ENCODE measurements around the gene POLR2E. TPM values are rescaled to one million over a fixed set of nuclear protein-coding genes. Genes with fewer than 3 reads are reported as not detected.
"Not testable (repeated sequence)": the region's sequence is repeated elsewhere in the genome, so short reads cannot be mapped to it uniquely, and the experiment has no call there.

POLR2E gene
- polyA plus RNA-seq, 4 donors, result 139 to 183 (median 154) TPM

DNA sequence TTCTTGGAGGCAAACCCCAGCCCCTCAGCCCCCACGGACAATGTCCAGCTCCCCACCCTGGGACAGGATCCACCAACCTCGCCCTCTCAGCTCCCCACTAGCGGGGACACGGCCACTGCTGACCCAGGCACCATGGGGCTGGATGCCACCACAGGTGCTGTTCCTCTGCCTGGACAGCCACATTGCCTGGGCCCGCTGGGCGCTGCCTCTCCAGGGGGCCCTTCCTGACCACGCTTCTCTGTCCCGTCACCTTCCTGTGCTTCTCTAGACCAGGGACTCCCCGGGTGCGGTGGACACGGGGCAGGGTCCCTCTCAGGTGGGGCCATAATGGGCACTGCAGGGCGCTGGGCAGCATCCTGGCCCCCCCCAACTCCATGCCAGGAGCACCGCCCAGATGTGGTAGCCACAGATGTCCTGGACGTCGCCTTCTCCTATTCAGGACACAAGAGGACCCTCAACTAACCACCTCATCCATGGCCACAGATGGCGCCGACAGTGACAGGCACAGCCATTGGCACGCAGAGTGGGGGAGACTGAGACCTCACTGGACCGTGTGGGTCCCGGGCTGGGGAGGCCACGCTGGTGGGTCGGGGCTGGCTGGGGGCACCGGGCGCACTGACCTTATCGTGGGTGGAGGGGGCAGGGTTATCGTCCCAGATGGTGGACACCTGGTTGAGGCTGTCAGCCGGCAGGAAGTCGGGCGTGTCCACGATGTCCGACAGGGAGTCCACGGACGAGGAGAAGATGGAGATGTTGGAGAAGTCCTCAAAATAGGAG lies 32.0 kb upstream of the POLR2E start:
- no peak for DNase-seq (ENCODE audit: low read depth in 4 of 4, low spot score in 2 of 4)

DNA sequence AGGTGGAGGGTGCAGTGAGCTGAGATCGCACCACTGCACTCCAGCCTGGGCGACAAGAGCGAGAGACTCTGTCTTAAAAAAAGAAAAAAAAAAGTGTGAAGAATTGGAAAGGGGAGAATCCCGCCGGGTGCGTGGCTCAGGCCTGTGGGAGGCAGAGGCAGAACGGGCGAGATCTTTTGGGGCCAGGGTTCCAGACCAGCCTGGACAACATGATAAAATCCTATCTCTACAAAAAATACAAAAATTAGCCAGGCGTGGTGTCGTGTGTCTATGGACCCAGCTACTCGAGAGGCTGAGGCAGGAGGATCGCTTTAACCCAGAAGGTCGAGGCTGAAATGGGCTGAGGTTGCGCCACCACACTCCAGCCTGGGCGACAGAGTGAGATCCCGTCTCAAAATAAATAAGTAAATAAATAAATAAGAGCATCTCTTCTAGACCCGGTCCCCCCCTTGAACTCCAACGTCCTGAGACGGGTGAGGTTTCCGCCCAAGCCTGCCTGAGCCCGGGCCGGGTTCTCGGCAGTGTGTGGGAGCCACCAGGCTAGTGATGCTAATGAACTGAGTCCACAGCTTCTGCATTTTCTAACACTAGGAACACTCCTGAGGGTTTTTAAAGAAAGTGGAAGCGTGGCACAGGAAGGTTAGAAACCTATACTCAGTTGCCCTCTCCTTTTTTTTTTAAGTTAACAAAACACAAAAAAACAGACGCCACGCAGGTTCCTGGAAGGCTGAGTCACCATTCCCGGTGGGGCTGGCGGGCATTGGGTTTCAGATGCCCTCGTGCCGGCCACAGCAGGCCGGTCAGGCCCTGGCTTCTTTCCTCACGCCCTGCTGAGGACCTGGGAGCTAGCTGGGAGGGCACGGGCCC lies 30.7 kb upstream of the POLR2E start:
- DNase-seq (ENCODE audit: low read depth in 4 of 4, low spot score in 2 of 4), result no peak

DNA sequence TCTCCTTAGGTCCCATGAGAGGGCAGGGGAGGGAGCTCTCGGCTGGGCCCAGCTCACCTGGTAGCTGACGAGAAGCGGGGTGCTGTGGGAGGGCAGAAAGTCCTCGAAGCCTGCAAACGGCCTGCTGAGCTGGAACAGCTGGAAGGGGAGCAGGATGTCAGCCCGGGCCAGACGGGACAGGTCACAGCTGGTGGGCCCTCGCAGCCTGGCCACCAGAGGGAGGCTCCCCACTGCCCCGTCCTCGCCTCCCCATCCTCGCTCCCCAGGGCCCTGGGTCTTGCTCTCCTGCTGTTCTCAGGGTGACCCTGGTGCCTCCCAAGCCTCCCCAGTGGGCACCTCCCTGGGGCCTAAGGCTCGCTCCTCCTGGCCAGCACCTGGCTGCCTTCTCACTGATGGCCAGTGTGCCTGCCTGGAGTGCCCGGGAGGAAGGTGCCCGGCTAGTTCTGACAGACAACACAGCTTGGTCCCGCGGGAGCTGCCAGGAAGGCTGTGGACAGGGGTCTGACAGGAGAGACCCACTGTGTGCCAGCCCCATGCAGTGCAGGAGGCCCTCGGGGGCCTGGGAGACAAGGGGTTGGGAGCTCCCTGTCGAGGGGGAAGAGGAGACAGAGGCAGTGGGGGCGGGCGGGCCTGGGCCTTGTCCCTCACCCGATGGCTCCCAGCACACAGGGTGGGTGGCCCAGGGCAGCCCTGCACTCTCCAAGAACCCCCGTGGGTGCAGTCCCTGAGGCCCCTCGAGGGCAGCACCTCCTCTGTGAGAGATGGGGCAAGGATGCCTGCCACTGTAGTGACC lies 28.9 kb upstream of the POLR2E start:
- DNase-seq (ENCODE audit: low read depth in 4 of 4, low spot score in 2 of 4), result no peak

DNA sequence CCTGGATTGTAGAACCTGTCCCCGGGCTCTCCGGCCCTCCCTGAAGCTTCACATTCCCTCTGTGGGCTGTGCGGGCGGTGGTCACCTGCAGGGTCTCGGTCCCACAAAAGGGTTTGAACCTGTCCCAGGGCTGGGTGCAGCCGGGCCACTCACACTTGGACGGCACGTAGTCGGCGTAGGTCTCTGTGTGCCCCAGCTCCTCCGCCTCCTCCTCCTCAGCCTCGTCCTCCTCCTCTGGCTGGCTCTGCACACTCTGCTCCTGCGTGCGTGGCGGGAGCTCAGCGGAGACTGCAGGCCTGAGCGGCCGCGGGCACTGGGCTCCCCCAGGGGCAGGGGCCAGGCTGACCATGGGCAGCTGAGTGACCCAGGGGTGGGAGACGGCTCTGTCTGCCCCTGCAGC lies 28.2 kb upstream of the POLR2E start:
- no peak for DNase-seq (ENCODE audit: low read depth in 4 of 4, low spot score in 2 of 4)

DNA sequence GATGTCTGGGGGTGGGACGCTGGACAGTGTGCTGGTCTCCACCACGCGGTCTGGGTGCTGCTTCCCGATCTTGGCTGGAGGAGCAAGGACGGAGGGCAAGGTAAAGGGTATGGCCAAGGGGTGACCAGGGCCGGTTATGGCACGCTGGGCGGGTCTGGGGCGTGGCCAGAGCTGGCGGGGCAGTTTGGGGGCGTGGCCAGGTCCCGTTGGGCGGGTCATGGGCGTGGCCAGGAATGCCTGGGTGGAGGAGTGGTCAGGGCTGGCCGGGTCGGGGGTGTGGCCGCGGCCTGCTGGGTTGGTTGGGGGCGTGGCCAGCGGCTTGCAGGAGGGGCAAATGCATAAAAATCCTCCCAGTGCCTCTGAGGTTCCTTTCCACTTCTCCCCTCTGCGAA lies 27.8 kb upstream of the POLR2E start:
- no peak for DNase-seq (ENCODE audit: low read depth in 4 of 4, low spot score in 2 of 4)

DNA sequence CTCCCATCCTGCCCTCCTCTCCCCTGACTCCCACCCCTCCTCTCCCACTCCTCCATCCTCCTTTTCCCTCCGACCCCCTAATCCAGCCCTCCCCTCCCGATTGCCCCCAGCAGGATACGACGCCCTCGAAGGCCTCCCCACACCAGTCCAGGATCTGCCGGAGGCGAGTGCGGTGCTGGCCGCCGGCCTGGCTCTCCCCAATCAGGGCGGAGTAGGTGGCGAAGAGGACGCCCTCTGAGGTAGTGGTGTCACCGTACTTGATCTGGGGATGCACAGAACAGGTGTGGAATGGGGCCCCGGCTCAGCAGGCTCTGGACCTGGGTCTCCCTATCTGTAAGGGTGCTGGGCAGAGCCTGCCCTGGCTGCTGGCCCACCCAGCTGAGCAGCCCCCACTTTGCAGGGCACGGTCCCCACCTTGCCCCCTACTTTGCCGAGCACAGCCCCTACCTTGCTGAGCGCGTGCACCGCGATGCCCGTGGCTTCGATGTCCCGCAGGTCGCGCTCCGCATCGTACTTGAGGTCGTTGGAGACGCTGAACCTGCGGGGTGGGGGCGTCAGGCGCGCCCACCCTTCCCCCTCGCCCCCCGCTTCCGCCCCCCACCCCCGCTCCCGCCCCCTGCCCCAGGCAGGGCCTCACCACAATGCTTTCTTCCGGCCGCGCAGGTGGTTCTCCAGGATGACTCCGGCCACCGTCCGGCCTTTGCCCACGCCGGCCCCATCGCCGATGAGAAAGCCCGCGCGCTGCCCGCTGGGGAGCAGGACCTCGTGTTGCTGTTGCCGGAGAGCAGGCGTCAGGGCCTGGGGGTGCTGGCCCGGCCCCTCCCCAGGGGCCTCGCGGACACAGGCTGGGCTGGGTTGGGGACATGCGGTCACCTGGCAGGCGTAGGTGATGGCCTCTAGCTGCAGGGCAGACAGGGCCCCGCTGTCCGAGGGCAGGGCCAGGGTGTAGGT lies 27.1 kb upstream of the POLR2E start:
- no peak for DNase-seq (ENCODE audit: low read depth in 4 of 4, low spot score in 2 of 4)

DNA sequence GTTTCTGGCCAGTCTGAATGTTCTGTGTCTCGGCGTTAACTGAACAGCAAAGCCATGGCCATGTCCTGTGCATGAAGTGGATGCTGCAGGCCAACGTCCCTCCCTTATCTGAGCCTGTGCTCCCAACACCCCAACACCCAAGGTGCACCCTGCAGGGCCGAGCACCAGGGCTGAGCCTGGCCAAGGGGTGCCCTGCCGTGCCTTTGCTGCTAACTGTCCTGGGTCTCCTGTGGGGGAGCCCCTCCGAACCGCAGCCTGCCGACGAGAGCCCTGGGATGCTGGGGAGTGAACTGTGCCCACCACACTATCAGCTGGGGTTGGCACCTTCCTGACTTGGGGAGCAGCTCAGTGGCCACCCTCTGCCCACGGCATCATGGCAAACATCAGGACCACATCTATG lies 26.2 kb upstream of the POLR2E start:
- DNase-seq (ENCODE audit: low read depth in 4 of 4, low spot score in 2 of 4), result no peak

DNA sequence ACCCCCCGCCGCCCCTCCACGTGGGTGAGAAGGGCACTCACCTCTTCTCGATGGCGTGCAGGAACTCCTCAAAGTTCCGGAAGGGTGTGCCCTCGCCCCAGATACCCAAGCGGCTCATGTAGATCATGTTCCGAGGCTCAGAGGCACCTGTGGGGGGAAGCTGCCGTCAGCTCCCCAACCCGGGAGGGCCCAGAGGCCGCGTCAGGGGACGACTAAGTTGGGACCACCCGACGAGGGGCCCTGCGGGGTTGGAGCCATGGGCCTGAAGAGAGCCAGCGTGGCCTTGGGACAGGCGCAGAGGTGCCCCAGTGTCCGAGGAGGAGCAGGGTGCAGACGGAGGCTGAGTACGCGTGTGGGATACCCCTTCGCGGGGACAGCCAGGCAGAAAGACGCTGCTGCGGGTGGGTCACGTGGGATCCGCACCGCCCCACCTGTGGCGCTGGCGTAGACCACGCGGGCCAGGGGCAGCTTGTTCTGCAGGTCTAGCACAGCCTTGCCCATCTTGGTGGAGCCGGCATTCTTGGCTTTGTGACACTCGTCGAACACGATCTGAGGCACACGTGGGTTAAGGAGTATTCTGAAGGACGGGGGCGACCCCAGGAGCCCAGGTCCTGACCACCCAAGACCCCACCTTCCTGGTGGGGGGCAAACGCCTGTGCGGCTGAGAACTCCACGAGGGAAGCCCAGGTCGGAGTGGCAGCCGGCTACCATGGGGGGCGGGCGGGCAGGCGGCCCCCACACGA lies 24.5 kb upstream of the POLR2E start:
- no peak for DNase-seq (ENCODE audit: low read depth in 4 of 4, low spot score in 2 of 4)

DNA sequence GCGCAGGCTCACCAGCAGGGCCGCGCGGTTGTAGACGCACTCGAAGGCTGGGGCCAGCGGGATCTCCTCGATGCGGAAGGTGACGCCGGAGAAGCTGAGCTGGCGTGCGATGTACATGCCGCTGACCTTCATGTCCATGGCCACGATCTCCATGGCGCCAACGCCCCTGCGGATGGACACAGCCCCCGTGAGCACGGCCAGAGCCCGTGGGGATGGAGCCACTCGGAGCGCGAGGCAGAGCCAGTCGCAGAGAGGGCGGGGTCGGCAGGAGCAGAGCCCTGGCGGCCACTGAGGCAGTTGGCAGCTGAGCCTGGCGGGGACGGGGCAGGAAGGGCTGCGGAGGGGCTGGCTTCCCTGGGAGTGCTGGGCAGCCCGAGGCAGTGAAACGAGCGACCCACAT lies 23.8 kb upstream of the POLR2E start:
- DNase-seq (ENCODE audit: low read depth in 4 of 4, low spot score in 2 of 4), result no peak

DNA sequence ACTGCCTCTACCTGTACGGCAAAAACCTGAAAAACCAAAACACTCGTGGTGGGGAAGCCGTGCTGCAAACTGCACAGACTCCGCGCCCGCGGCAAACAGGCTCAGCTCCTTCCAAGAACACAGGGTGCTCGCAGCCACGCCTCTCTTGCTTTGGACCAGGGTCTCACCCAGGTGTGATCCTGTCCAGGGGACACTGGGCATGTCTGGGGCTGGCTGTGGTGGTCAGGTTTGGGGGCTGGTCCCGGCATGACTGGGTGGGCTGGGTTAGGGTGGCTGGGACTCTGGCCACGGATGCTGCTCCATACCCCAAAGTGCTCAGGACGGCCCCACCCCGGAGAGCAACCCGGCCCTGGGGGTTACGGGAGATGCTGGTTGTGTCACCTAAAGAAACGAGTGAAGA lies 22.5 kb upstream of the POLR2E start:
- no peak for DNase-seq (ENCODE audit: low read depth in 4 of 4, low spot score in 2 of 4)

DNA sequence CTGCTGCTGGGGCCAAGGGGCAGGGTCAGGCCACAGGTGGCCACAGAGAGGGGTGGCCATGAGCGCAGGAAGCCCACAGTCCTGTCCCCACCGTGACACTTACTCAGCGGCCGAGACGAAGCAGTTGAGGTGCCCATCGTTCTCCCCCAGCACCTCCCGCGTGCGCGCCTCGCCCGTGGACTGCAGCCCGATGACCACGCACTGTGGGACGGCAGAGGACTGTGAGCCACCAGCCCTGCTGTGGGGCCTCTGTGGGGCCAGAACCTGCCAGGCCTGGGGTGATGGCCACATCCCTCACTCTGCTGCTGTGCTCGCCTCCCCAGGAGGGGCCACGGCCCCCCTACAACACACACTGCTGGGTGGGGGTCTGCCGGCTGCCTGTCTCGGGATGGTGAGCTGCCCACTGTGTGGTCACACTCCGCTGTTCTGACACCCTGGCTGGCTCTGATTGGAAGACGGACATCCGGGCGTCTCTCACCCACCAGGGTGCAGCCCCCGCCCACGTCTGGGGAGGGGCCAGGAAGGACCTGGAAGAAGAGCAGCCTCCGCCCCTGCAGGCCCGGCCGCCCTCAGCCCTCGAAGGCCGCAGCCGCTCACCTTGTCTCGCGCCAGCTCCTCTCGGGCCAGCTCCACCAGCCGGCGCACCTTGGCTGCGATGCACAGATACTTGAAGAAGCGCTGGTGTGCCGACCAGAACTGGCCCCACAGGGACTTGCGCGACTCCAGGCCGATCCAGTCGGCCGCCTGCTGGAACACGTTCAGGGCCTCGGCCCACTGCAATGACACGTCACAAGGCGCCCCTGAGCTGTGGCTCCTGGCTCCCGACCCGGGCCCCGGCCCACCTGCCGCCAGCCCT lies 21.8 kb upstream of the POLR2E start:
- DNase-seq (ENCODE audit: low read depth in 4 of 4, low spot score in 2 of 4), result no peak

DNA sequence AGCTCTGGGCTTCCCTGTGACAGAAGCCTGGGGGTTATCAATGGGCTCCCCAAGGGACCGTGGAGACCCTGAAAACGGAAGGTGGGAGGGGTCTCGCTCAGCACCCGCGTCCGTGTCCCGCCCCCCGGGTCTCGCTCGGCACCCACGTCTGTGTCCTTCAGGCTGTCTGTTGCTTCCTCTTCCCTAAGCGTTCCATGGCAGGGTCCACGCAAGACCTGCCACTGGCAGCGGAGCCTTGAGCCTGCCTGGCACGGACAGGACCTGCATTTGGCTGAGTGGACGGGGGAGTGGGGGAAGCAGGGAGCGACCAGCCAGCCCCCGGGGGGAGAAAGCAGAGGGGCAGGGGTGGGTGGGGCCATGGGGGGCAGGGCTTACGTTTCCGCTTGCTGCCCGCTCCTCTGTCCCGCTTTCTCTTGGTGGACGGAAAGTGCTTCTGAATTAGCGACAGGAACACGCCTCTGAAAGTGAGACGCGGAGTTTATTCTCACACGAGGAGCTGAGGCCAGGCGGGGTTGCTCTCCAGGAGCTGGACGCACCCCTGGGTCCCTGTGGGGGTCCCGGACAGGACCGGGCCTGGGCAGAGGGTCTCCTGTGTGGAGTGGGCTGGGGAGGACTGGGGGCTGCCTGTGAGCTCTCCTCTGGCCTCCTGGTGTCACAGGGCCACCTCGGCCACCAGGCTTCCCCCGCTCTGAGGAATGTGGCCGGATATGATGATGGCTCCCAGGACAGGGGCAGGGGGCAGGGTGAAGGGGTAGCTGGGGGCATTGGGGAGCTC lies 20.7 kb upstream of the POLR2E start:
- no peak for DNase-seq (ENCODE audit: low read depth in 4 of 4, low spot score in 2 of 4)

DNA sequence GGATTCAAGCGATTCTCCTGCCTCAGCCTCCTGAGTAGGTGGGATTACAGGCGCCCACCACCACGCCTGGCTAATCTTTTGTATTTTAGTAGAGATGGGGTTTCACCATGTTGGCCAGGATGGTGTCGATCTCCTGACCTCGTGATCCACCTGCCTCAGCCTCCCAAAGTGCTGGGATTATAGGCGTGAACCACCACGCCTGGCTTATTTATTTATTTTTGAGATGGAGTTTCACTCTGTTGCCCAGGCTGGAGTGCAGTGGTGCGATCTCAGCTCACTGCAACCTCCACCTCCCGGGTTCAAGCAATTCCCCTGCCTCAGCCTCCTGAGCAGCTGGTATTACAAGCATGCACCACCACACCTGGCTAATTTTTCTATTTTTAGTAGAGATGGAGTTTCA lies 19.6 kb upstream of the POLR2E start:
- DNase-seq (ENCODE audit: low read depth in 4 of 4, low spot score in 2 of 4), result not testable (repeated sequence)

DNA sequence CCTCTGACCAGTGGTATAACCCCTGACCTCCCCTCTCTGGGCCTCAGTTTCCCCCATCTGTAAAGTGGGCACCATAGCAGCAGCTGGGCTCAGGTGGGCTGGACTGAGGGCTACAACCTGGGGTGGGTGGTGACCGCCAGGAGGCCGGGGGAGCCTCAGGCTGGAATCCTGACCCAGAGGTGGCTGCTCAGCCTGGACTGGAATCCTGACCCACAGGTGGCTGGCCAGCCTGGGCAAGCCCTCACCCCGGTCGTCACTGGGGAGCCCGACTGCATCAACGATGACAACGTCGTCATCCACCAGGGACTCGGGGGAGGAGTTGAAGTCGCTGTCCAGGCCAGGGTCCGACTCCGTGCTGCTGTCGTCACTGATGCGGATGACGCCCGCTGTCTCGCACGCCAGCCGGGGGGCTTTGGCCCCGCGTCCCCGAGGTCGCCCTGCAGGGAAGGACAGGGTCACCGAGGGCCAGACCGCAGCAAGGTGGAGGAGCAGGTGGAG lies 18.9 kb upstream of the POLR2E start:
- no peak for DNase-seq (ENCODE audit: low read depth in 4 of 4, low spot score in 2 of 4)

DNA sequence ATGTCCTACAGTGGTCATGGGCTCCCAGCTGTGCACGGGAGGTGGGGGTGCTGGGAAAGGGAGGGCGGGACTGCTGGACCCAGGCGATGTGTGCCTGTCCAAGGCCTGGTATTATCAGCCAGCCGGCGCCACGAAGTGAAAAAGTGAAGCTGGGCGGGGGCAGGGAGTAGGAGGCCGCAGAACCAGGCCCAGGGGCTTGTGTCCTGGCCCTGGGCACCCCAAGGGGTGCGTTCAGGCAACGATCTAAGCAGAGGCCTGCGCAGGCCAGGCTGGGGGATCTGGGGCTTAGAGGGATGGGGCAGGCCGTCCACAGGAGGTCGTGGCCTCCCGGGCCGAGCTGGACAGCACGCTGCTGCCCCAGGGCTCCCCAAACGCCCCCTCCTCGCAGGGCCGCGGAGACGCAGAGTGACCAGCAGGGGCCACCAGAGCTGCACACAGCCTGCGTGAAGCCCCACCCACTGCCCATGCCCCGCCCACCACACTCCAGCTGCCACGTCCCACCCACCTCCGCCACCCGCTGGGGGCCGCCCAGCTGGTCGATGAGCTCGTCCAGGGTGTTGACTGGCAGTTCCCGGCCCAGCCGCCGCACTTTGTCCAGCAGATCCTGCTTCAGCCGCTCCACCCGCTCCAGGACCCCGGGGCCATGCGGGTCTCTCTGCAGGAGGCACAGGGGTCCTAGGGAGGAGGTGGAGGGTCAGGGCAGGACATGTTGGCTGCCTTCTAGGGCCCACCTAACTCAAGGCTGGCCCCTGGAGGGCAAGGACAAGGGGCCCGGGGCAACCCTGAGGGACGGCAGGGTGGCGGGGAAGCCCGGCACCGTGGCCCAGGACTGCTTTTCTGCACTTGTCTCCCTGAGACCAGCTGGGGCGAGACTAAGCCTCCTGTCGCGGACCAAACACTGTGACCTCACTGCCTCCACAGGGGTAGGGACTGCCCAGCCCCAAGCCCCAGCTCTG lies 18.1 kb upstream of the POLR2E start:
- DNase-seq (ENCODE audit: low read depth in 4 of 4, low spot score in 2 of 4), result peak in 2 of 4 donors; percentile 80 to 82

DNA sequence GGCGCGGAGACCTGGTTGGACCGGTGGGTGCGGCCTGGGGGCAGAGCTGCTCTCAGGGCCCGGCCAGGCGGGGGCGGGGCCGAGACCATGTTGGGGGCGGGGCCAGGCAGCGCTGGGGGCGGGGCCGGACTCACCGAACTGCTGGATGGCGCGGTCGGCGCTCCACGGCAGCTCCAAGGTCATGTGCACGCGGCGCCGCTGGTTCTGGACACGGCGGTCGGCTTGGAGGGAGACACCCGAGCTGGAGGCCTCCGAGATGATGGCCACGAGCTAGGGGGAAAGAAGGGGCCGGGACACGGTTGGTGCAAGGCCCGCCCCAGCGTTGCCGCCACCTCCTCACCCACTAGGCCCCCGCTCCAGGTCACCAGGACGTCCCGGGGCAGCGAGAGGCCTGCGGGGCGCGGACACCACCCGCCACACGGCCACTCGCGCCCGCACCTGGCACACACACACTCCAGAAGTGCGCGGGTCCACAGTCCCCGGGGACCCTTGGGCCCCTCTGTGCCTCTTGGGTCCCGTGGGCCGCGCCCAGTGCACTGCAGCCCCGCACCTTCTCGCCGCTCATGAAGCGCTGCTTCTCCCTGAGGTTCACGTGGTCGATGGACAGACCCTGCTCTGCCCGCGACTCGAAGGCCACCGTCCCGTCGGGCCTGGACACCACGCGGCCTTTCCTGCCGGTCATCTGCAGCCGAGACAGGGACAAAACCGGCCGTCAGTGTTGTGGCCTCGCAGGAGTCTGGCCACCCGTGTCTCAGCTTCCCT lies 17.3 kb upstream of the POLR2E start:
- no peak for DNase-seq (ENCODE audit: low read depth in 4 of 4, low spot score in 2 of 4)

Measured in left renal cortex interstitium (tissue), 4 donors.